ENCODE results near the gene RYR2. TPM values are rescaled to one million over a fixed set of nuclear protein-coding genes. Genes with fewer than 3 reads are reported as not detected.

The RYR2 gene
- total and polyA plus RNA-seq, 4 experiments from 2014 or later, result not detected

DNA sequence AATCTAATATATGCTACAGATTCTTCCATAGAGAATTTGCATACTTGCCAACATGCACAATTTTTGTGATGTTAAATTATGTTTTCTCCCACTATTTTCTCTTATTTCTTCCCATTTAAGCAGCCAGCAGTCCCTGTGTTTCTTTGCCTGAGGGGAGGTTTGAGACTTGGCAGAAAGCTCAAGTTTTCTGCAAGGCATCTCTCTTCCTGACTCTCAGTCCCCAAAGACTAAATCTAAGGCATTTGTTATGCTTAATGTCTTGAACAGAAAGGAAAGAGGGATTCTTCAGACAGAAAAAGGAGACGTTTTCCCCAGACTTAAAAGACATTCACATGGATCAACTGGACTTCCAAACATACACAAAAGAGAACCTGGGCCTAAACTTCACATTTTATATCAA lies 354.4 kb downstream of the RYR2 start:
- no peaks in the 10 kb centered on the region for H3K4me1 Mint-ChIP-seq
- no peaks in the 10 kb centered on the region for H3K4me1 ChIP-seq (ENCODE audit: insufficient read depth, low read length)
- H3K27ac ChIP-seq (ENCODE audit: low read depth, low read length), result no peak overlapping the region
- no peak overlapping the region for H3K4me3 ChIP-seq (ENCODE audit: low read length in 2 of 2)
- intact Hi-C loops (cut with micrococcal nuclease), result no loop called here
- POLR2A ChIA-PET (ENCODE audit: partially characterized antibody), result no interaction called here
- H3K4me3 Mint-ChIP-seq, result no peak overlapping the region
- CTCF ChIA-PET (ENCODE audit: partially characterized antibody), result no interaction called here
- no peaks in the 10 kb centered on the region for H3K36me3 ChIP-seq (ENCODE audit: insufficient read depth, low read length)
- no peaks in the 10 kb centered on the region for H3K9me3 ChIP-seq (ENCODE audit: control insufficient read depth in 1 of 2, low read length in 2 of 2)
- DNase-seq, result no peak
- peaks cover 2% of the 10 kb centered on the region in 2 donors for H3K27me3 Mint-ChIP-seq
- peaks cover 0 to 4% of the 10 kb centered on the region in 2 donors for H3K36me3 Mint-ChIP-seq
- H3K9me3 Mint-ChIP-seq, result peaks cover 0 to 22% (median 16%) of the 10 kb centered on the region in 8 donors
- no peak overlapping the region for H3K27ac Mint-ChIP-seq
- no peaks in the 10 kb centered on the region for H3K27me3 ChIP-seq (ENCODE audit: insufficient read depth, low read length)

DNA sequence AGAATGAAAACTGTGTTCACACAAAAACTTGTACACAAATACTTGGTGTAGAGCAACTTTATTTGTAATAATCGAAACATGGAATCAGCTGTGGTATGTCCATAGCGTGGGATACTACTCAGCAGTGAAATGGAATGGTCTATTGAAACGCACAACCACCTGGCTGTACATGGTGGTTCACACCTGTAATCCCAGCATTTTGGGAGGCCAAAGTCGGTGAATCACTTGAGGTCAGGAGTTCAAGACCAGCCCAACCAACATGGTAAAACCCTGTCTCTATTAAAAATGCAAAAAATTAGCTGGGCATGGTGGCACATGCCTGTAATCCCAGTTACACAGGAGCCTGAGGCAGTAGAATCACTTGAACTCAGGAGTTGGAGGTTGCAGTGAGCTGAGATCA lies 356.8 kb downstream of the RYR2 start:
- Histone ChIP-seq H3K27me3 (ENCODE audit: insufficient read depth, low read length) (no peaks in the 10 kb centered on the region), H3K4me1 (ENCODE audit: insufficient read depth, low read length) (no peaks in the 10 kb centered on the region), H3K36me3 (ENCODE audit: insufficient read depth, low read length) (no peaks in the 10 kb centered on the region), H3K27ac (ENCODE audit: low read depth, low read length) (no peak overlapping the region), H3K9me3 (ENCODE audit: control insufficient read depth in 1 of 2, low read length in 2 of 2) (no peaks in the 10 kb centered on the region), H3K4me3 (ENCODE audit: low read length in 2 of 2) (no peak overlapping the region)
- intact Hi-C loops (cut with micrococcal nuclease), result no loop called here
- Mint-ChIP-seq H3K9me3 (peaks cover 0 to 36% (median 20%) of the 10 kb centered on the region in 8 donors), H3K27ac (no peak overlapping the region), H3K4me3 (no peak overlapping the region), H3K4me1 (no peaks in the 10 kb centered on the region), H3K36me3 (peaks cover 0 to 4% of the 10 kb centered on the region in 2 donors), H3K27me3 (peaks cover 2 to 3% of the 10 kb centered on the region in 2 donors)
- POLR2A ChIA-PET (ENCODE audit: partially characterized antibody), result no interaction called here
- CTCF ChIA-PET (ENCODE audit: partially characterized antibody), result no interaction called here
- no peak for DNase-seq

DNA sequence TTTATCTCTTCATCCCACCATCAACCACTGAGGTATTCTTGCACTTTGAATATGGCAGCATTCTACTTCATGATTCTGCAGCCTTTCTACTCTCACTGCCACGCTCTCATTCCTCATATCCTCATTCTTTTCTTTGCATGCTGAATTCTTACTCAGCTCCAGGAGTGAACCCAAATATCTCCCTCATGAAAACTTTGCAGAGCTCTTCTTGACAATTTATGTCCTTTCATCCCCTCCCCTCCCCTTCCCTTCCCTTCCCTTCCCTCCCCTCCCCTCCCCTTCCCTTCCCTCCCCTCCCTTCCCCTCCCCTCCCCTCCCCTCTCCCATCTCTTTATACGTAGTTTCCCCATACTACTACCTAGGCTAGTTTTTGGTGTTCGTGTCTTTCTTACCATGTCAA lies 363.9 kb downstream of the RYR2 start:
- no peaks in the 10 kb centered on the region for H3K27me3 ChIP-seq (ENCODE audit: insufficient read depth, low read length)

DNA sequence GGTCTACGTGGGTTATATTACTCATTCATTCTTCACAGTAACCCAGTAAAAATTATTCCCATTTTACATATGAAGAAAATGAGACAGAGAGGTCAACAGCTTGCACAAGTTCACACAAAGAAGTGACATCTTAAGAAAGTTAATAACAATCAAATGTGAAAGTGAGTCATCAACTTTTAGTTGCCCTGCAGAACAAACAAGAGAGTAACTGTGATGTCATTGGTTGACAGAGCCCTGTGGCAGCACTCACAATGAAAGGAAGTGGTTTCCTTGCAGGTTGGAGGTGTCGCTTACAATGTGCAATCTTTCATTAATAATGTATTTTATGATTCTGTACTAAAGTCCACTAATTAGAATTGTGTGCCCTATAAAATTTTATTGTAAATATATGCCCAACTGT lies 369.6 kb downstream of the RYR2 start:
- H3K4me3 ChIP-seq (ENCODE audit: low read length in 2 of 2), result no peak overlapping the region
- peaks cover 0 to 4% of the 10 kb centered on the region in 2 donors for H3K36me3 Mint-ChIP-seq
- ChIA-PET CTCF (ENCODE audit: partially characterized antibody) (interaction anchor here (1.7 kb wide), 1 partner anchor 24 kb away, joined by 4 read pairs; no protein-coding TSS in a partner anchor), POLR2A (ENCODE audit: partially characterized antibody) (no interaction called here)
- intact Hi-C loops (cut with micrococcal nuclease), result no loop called here
- H3K27me3 ChIP-seq (ENCODE audit: insufficient read depth, low read length), result no peaks in the 10 kb centered on the region
- H3K9me3 ChIP-seq (ENCODE audit: control insufficient read depth in 1 of 2, low read length in 2 of 2), result no peaks in the 10 kb centered on the region
- DNase-seq, result peak; percentile 22 to 53 (median 50)
- peaks cover 0 to 6% (median 1%) of the 10 kb centered on the region in 8 donors for H3K9me3 Mint-ChIP-seq
- H3K4me1 ChIP-seq (ENCODE audit: insufficient read depth, low read length), result peaks cover 6% of the 10 kb centered on the region
- H3K4me1 Mint-ChIP-seq, result peaks cover 10 to 16% (median 12%) of the 10 kb centered on the region in 4 donors
- no peaks in the 10 kb centered on the region for H3K36me3 ChIP-seq (ENCODE audit: insufficient read depth, low read length)
- peak overlapping the region in 3 of 7 donors; percentile 37 to 81 (median 64) for H3K27ac Mint-ChIP-seq
- no peaks in the 10 kb centered on the region for H3K27me3 Mint-ChIP-seq
- H3K4me3 Mint-ChIP-seq, result peak overlapping the region in 4 of 8 donors; percentile 12 to 64 (median 42)
- no peak overlapping the region for H3K27ac ChIP-seq (ENCODE audit: low read depth, low read length)

More for the DNA sequence above, 363.9 kb downstream of the RYR2 start:
- no peak overlapping the region for H3K4me3 ChIP-seq (ENCODE audit: low read length in 2 of 2)
- no peaks in the 10 kb centered on the region for H3K4me1 ChIP-seq (ENCODE audit: insufficient read depth, low read length)
- Mint-ChIP-seq H3K4me3 (no peak overlapping the region), H3K4me1 (peaks cover 0 to 6% (median 1%) of the 10 kb centered on the region in 4 donors), H3K27ac (no peak overlapping the region), H3K36me3 (no peaks in the 10 kb centered on the region), H3K9me3 (peaks cover 0 to 17% (median 5%) of the 10 kb centered on the region in 8 donors), H3K27me3 (peaks cover 0 to 1% of the 10 kb centered on the region in 2 donors)
- DNase-seq, result no peak
- no peaks in the 10 kb centered on the region for H3K36me3 ChIP-seq (ENCODE audit: insufficient read depth, low read length)
- POLR2A ChIA-PET (ENCODE audit: partially characterized antibody), result no interaction called here
- CTCF ChIA-PET (ENCODE audit: partially characterized antibody), result no interaction called here
- intact Hi-C loops (cut with micrococcal nuclease), result no loop called here
- H3K27ac ChIP-seq (ENCODE audit: low read depth, low read length), result no peak overlapping the region
- H3K9me3 ChIP-seq (ENCODE audit: control insufficient read depth in 1 of 2, low read length in 2 of 2), result no peaks in the 10 kb centered on the region

DNA sequence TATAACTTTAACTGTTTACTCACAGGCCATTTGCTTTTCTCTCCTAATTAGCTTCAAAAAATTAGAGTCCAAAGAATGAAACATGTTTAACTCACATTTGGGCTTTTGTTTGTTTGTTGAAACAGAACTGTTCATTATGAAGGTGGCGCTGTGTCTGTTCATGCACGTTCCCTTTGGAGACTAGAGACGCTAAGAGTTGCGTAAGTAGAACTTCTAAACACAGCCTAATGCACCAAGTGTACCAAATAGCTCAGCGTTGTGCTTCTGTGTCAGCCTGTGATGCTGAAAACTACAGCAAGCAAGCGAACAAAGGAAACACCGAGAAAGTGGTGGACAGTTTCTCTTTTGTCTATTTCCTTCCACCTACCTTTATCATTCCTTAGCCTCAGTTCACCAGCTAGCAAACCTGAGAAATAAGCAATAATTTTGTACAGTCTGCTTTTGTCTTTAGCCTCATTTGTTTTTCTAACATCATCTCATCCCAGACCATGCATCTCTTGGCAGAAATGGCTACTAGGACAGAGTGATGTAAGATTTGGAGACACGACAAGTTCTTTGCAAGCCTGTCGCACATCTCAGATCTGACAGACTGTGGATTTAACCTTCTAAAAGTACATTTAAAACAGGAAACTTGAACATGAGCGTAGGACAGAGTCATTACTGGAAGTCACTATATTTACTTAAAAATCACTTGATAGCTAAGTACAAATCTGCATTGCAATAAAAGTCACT lies 375.1 kb downstream of the RYR2 start:
- H3K9me3 Mint-ChIP-seq, result peaks cover 0 to 6% (median 1%) of the 10 kb centered on the region in 8 donors

DNA sequence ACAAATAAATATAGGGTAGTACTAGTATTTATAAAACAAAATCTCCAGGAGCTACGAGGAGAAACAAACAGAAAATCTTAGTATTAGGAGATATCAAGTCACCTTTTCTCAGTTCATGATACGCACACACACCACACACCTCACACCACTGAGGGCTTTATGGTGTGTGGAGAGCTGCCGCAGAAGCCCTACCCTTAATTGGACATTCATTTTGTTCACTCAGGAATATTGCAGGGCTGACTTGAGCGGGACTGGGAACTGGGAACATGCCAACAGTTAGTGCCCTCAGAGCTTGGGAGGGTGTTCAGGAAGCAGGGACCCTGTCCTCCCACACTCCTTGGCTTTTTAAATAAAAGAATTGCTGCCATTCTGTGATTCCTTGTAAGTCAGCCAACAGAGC lies 386.8 kb downstream of the RYR2 start:
- peaks cover 0 to 2% (median 0%) of the 10 kb centered on the region in 8 donors for H3K9me3 Mint-ChIP-seq
- H3K27ac Mint-ChIP-seq, result no peak overlapping the region
- H3K27me3 Mint-ChIP-seq, result peaks cover 2% of the 10 kb centered on the region in 2 donors
- Histone ChIP-seq H3K27me3 (ENCODE audit: insufficient read depth, low read length) (no peaks in the 10 kb centered on the region), H3K9me3 (ENCODE audit: control insufficient read depth in 1 of 2, low read length in 2 of 2) (no peaks in the 10 kb centered on the region), H3K4me3 (ENCODE audit: low read length in 2 of 2) (no peak overlapping the region), H3K4me1 (ENCODE audit: insufficient read depth, low read length) (no peaks in the 10 kb centered on the region), H3K36me3 (ENCODE audit: insufficient read depth, low read length) (no peaks in the 10 kb centered on the region), H3K27ac (ENCODE audit: low read depth, low read length) (no peak overlapping the region)
- intact Hi-C loops (cut with micrococcal nuclease), result no loop called here
- H3K4me3 Mint-ChIP-seq, result no peak overlapping the region
- no peak for DNase-seq
- no peaks in the 10 kb centered on the region for H3K36me3 Mint-ChIP-seq
- H3K4me1 Mint-ChIP-seq, result no peaks in the 10 kb centered on the region
- ChIA-PET CTCF (ENCODE audit: partially characterized antibody) (no interaction called here), POLR2A (ENCODE audit: partially characterized antibody) (interaction anchor here (0.7 kb wide), 1 partner anchor 78 kb away, joined by 3 read pairs; no protein-coding TSS in a partner anchor)

More for the DNA sequence above, 375.1 kb downstream of the RYR2 start:
- Mint-ChIP-seq H3K4me3 (no peak overlapping the region), H3K27me3 (peaks cover 0 to 2% of the 10 kb centered on the region in 2 donors), H3K27ac (no peak overlapping the region), H3K4me1 (peaks cover 1 to 7% (median 3%) of the 10 kb centered on the region in 4 donors), H3K36me3 (peaks cover 0 to 4% of the 10 kb centered on the region in 2 donors)
- Histone ChIP-seq H3K4me3 (ENCODE audit: low read length in 2 of 2) (no peak overlapping the region), H3K9me3 (ENCODE audit: control insufficient read depth in 1 of 2, low read length in 2 of 2) (no peaks in the 10 kb centered on the region), H3K4me1 (ENCODE audit: insufficient read depth, low read length) (peaks cover 3% of the 10 kb centered on the region), H3K27ac (ENCODE audit: low read depth, low read length) (no peak overlapping the region), H3K27me3 (ENCODE audit: insufficient read depth, low read length) (no peaks in the 10 kb centered on the region), H3K36me3 (ENCODE audit: insufficient read depth, low read length) (no peaks in the 10 kb centered on the region)
- ChIA-PET POLR2A (ENCODE audit: partially characterized antibody) (no interaction called here), CTCF (ENCODE audit: partially characterized antibody) (no interaction called here)
- intact Hi-C loops (cut with micrococcal nuclease), result no loop called here
- no peak for DNase-seq

DNA sequence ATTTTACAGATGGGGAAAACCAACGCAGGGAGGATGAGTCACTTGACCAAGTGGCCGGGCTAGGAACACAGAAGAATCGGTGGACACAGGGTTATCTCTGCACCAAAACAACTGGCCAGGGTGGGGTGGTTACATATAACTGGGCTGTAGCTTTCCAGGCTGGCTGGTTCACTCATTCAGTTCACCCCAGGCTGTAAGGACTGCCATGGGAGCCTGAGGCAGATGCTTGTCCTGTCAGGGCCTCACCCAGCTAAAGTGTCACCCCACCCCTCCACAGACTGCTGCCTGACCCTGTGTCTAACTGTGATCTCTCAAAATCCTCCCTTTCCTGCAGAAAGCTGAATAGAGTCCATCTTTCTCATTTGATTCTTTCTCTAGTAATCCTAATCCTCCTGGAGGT lies 387.3 kb downstream of the RYR2 start:
- ChIA-PET POLR2A (ENCODE audit: partially characterized antibody) (interaction anchor here (0.7 kb wide), 1 partner anchor 78 kb away, joined by 3 read pairs; no protein-coding TSS in a partner anchor), CTCF (ENCODE audit: partially characterized antibody) (no interaction called here)
- H3K4me3 ChIP-seq (ENCODE audit: low read length in 2 of 2), result no peak overlapping the region
- no peaks in the 10 kb centered on the region for H3K4me1 Mint-ChIP-seq
- no peaks in the 10 kb centered on the region for H3K36me3 ChIP-seq (ENCODE audit: insufficient read depth, low read length)
- H3K4me3 Mint-ChIP-seq, result no peak overlapping the region
- intact Hi-C loops (cut with micrococcal nuclease), result no loop called here
- no peaks in the 10 kb centered on the region for H3K9me3 ChIP-seq (ENCODE audit: control insufficient read depth in 1 of 2, low read length in 2 of 2)
- H3K27ac Mint-ChIP-seq, result peak overlapping the region in 1 of 7 donors; percentile 9
- H3K36me3 Mint-ChIP-seq, result no peaks in the 10 kb centered on the region
- H3K4me1 ChIP-seq (ENCODE audit: insufficient read depth, low read length), result no peaks in the 10 kb centered on the region
- H3K27ac ChIP-seq (ENCODE audit: low read depth, low read length), result no peak overlapping the region
- H3K27me3 ChIP-seq (ENCODE audit: insufficient read depth, low read length), result no peaks in the 10 kb centered on the region
- H3K9me3 Mint-ChIP-seq, result peaks cover 0 to 2% (median 0%) of the 10 kb centered on the region in 8 donors
- peaks cover 2% of the 10 kb centered on the region in 2 donors for H3K27me3 Mint-ChIP-seq
- no peak for DNase-seq

Measured in CD4-positive, alpha-beta memory T cell (primary cell).